ENCODE measurements around the gene SLC16A13.
"Not testable (repeated sequence)": the region's sequence is repeated elsewhere in the genome, so short reads cannot be mapped to it uniquely, and the experiment has no call there.

The SLC16A13 gene

DNA sequence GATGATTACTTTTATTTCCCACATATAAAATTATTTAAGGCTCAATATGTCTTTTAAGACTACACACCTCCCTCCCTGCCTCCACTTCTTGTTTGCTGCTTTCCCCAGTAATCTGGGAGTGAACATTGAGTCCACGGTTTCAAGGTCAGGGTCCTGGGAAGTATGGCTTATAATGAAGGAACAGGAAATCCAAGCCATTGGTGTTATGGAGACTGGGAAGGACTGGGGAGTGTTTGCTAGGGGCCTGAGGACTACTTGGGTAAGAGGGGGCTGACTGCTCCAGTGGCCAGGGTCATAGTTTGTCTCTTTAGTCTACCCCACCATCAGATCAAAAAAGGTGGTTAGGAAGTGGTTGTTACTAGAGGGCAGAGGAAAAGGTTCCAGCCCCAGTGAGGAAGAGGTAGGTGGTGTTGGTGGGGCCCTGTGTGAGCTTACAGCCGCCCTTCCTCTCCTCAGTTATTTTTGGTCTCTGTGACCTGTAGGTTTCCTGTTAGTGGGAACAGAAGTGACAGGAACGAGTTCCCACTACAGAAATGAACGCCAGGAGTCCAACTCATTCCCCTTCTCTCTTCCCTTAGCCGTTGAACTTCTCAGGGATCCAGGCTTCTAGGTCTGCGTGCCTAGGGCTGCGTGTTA is 742 bp upstream of the SLC16A13 start:
- no peak for DNase-seq

- DNase-seq: no peak
Observed at GRCh38 chr17:7038025-7038862, 2.4 kb downstream of the SLC16A13 start.

GRCh38 chr17:7039832-7040231 is 4.0 kb downstream of the SLC16A13 start:
- DNase-seq: no peak

- DNase-seq: no peak
Observed at GRCh38 chr17:7041607-7042500, 6.0 kb downstream of the SLC16A13 start.

DNA sequence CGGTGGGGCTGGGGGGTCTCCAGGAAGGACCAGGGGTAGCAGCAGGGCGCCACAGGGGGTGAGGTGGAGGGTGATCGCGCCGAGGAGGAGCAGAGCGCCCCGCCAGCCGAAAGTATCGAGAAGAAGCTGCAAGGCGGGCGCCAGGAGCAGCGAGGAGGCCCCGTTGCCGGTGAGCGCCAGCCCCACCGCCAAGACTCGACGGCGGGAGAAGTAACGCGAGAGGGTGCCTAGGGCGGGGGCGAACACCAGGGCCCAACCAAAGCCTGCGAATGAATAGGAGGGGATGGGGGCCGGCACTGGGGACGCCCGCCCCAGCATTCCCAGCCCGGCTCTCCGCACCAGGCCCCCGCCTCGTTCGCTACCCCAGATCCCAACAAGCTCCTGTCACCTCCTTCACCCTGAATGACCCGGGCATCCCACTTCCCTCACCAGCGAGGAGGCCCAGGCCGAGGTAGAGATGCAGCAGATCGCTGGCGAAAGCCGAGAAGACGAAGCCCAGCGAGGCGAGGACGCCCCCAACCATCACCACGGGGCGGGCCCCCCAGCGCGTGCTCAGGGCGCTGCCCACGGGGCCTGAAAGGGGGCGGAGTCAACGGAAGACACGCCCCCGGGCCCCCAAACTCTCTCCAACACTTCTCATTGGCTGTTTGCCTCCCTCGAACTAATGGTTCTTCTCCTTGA is 6.8 kb downstream of the SLC16A13 start:
- DNase-seq: no peak

GRCh38 chr17:7043182-7043496 is 7.3 kb downstream of the SLC16A13 start:
- DNase-seq: no peak

DNA sequence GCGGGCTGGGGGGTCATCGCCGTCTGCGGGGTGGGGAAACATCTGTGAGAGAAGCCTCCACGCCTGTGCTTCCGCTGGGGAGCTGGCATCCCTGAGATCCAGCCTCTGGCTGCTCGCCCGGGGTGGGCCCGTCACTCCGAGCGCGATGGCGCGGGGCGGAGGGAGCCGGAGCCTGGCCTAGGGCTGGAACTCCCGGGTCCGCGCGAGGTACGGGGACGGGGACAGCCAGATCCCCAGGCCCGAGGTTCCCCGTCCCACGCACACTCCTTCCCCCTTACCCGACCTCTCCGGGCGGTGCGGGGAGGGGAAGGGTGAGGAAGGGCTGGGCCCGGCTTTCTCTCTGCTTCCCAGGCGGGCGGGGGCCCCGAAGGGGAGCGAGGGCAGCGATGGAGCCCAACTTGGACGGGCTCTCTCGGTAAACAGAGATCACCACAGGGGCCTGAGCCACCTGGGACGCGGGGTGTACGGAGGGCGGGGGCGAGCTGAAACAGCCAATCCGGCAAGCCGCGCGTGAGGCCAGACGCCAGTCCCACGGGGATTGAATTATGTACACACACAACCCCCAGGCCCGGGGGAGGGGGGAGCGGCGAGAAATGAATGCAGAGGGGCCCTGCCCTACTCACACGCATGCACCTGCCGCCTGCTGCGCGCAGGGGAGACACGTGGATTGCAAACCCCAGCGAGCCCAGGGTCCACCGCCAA is 7.8 kb downstream of the SLC16A13 start, which contains the start of gene SLC16A11:
Gene SLC16A11 (minus strand): TSS at position 596 of the 702 bp plus-strand sequence. CDS start 579 bp downstream, at position 17.
- peak; percentile 96 for DNase-seq

- peak; percentile 46 for DNase-seq
Observed at GRCh38 chr17:7045492-7046126, 9.8 kb downstream of the SLC16A13 start.

DNA sequence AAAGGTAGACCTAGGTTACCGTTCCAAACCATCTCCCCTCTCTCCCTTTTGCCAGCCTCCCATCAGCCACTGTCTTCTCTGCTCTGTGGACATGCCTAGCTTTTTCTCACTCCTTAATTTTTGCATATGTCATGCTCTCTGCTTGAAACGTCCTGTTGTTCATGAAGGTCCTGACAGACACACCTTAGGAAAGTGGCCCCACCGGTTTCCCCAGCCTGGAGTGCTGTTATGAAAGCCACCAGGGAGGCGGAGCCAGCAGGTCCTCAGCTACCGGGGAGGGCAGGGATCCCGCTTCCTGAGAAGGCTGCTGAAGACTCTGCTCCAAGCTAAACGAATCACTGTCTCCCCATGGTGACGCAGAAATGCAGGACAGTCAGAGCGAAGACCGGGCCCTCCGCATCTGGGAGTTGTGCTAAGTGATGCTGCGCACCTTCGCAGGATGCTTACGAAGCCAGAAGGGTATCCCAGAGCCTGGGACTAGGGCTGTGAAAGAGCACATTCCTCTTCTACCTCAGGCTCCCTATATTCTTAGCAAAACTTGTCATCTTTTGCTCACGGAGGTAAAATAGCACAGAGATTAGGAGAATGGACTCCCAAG is 10.4 kb downstream of the SLC16A13 start:
- DNase-seq: no peak

GRCh38 chr17:7046725-7047397 is 11.0 kb downstream of the SLC16A13 start:
- DNase-seq: not testable (repeated sequence)

GRCh38 chr17:7047566-7047965 is 11.8 kb downstream of the SLC16A13 start:
- DNase-seq: no peak

GRCh38 chr17:7048968-7049367 is 13.2 kb downstream of the SLC16A13 start:
- DNase-seq: no peak

DNA sequence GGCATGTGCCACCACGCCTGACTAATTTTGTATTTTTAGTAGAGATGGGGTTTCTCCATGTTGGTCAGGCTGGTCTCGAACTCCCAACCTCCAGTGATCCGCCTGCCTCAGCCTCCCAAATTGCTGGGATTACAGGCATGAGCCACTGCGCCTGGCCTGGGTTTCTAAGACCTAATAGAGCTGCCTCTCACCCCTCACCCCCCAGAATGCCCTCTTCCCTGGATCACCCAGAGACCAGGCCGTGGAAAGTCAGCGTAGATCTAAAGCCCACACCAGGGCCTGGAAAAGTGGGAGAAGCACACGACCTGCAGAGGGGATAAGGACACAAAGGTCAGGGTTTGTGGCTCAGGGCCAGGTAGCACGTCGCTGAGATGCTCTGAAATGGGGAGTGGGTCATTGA is 14.8 kb downstream of the SLC16A13 start:
- not testable (repeated sequence) for DNase-seq

GRCh38 chr17:7056386-7056785 is 20.6 kb downstream of the SLC16A13 start:
- no peak for DNase-seq

GRCh38 chr17:7058831-7059447 is 23.1 kb downstream of the SLC16A13 start:
- no peak for DNase-seq

DNA sequence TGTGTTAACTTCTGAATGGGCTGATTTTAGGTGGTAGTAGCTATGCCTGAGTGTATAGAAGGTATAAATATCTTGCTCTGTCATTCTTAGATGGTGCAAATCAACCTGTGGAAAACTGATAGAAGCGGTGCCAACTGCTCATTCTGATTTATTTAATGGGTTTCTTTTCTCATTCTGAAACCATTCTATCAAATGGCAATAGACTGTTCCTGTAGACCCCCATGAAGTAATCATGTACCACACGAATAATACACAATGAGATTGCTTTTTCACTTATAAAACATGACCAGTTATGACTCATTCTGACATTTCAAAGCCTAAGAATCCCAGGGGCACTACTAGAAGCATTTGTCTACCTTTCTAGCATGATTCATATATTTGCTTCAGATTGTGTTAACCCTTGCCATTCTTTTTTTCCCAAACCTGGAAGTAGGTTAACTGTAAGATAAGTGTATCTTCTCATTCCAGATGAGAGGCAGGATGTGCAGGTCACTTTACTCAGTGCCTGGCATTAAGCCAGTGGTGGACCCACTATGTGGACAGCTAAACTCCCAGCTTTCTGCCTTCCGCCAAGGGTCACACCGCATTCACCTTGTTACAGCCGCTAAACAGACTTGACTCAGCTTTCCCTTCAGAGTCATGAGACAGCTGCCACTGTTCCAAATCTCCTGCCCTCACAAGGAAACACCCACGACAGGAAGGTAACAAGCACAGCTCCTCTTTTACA is 24.5 kb downstream of the SLC16A13 start:
- no peak for DNase-seq

DNA sequence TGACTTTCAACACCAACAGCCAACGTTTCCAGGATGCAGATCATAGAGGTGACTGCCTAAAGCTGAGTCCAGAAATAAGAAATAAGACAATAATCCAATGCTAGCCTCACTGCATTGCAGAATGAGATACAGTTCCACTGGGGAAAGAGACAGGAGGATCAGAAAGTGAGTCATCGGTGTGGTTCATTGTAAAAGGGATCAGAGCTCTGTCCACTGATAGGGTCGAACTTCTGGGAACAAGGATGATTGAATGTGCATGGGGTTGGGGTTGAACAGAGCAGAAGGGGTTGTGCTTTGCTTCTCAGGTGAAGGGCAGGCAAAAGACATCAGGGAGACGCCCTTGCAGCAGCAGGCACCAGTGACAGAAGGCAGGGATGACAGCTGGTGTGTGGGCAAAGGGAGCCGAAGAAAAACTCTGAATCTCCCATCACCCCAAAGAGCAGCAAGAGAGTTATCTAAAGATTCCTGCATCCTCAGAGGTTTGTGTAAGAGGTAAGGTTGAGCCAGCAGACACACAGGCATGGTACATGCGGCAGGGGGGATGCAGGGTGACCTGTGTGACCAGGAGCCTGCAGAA is 27.8 kb downstream of the SLC16A13 start:
- peak; percentile 62 for DNase-seq

- no peak for DNase-seq
Observed at GRCh38 chr17:7064261-7064660, 28.4 kb downstream of the SLC16A13 start.

- no peak for DNase-seq
Observed at GRCh38 chr17:7067198-7067597, 31.4 kb downstream of the SLC16A13 start.

All from NCI-H2171 (cell line).